ENCODE results near the gene SPAAR. TPM values are rescaled to one million over a fixed set of nuclear protein-coding genes. Genes with fewer than 3 reads are reported as not detected.

The SPAAR gene
- total RNA-seq, 1 donor from 2014 or later = not detected

- no peaks in the 10 kb centered on the region for H3K36me3 Mint-ChIP-seq (ENCODE audit: low read depth)
- POLR2A ChIA-PET = no interaction called here
- intact Hi-C loops (cut with micrococcal nuclease) = loop anchor here (1.0 kb wide), 5 partner anchors 52 to 374 kb away; no protein-coding TSS in a partner anchor
- no peak for DNase-seq
- H3K4me1 Mint-ChIP-seq = no peaks in the 10 kb centered on the region
- TF ChIP-seq CTCF (IDR thresholded peaks at IDR 0.05) = peak; percentile 86
- peaks cover 22% of the 10 kb centered on the region for H3K27me3 Mint-ChIP-seq
- H3K4me3 Mint-ChIP-seq = no peak overlapping the region
- CTCF ChIA-PET = interaction anchor here (0.8 to 3.6 kb wide), 16 partner anchors 8 to 374 kb away, joined by 3 to 58 read pairs (median 4); partner anchors contain the start of gene RECK
- H3K9me3 Mint-ChIP-seq = no peaks in the 10 kb centered on the region
- no peak overlapping the region for H3K27ac Mint-ChIP-seq
- peak; percentile 75 for ATAC-seq (ENCODE audit: low read depth)
These were observed 45.8 kb downstream of the SPAAR start for GRCh38 chr9:35954942-35955546.

- ChIA-PET POLR2A (no interaction called here), CTCF (interaction anchor here (1.0 to 3.6 kb wide), 2 partner anchors 51 to 67 kb away, joined by 3 to 58 read pairs; no protein-coding TSS in a partner anchor)
- Mint-ChIP-seq H3K9me3 (no peaks in the 10 kb centered on the region), H3K27me3 (peaks cover 23% of the 10 kb centered on the region), H3K27ac (no peak overlapping the region), H3K36me3 (ENCODE audit: low read depth) (no peaks in the 10 kb centered on the region), H3K4me3 (no peak overlapping the region), H3K4me1 (no peaks in the 10 kb centered on the region)
- intact Hi-C loops (cut with micrococcal nuclease) = no loop called here
- ATAC-seq (ENCODE audit: low read depth) (no peak), DNase-seq (no peak)
- no peak for TF ChIP-seq CTCF (IDR thresholded peaks at IDR 0.05)
These were observed 47.4 kb downstream of the SPAAR start for GRCh38 chr9:35956651-35957050.

- Mint-ChIP-seq H3K36me3 (ENCODE audit: low read depth) (no peaks in the 10 kb centered on the region), H3K27me3 (peaks cover 20% of the 10 kb centered on the region), H3K4me1 (no peaks in the 10 kb centered on the region), H3K9me3 (no peaks in the 10 kb centered on the region), H3K27ac (no peak within 1 kb of the TSS), H3K4me3 (no peak within 1 kb of the TSS)
- CTCF ChIA-PET = interaction anchor here (1.4 to 2.8 kb wide), 3 partner anchors 9 to 77 kb away, joined by 4 to 13 read pairs (median 4); no protein-coding TSS in a partner anchor
- no peak for TF ChIP-seq CTCF (IDR thresholded peaks at IDR 0.05)
- intact Hi-C loops (cut with micrococcal nuclease) = no loop called here
- DNase-seq (no peak), ATAC-seq (ENCODE audit: low read depth) (no peak)
- POLR2A ChIA-PET = no interaction called here
These were observed 49.0 kb downstream of the SPAAR start, which contains the start of gene OR2S2 for GRCh38 chr9:35958104-35958837. Gene OR2S2, minus strand, starts transcription at chr9:35958154. Its CDS starts 56 bp downstream, at chr9:35958098.

GRCh38 chr9:35960039-35960655 lies 50.9 kb downstream of the SPAAR start:
- H3K4me3 Mint-ChIP-seq = no peak overlapping the region
- POLR2A ChIA-PET = no interaction called here
- intact Hi-C loops (cut with micrococcal nuclease) = no loop called here
- no peaks in the 10 kb centered on the region for H3K9me3 Mint-ChIP-seq
- no peaks in the 10 kb centered on the region for H3K36me3 Mint-ChIP-seq (ENCODE audit: low read depth)
- TF ChIP-seq CTCF (IDR thresholded peaks at IDR 0.05) = no peak
- DNase-seq = no peak
- no peak for ATAC-seq (ENCODE audit: low read depth)
- H3K27me3 Mint-ChIP-seq = peaks cover 16% of the 10 kb centered on the region
- no peak overlapping the region for H3K27ac Mint-ChIP-seq
- CTCF ChIA-PET = interaction anchor here (1.0 to 2.8 kb wide), 3 partner anchors 11 to 63 kb away, joined by 3 to 13 read pairs (median 4); no protein-coding TSS in a partner anchor
- H3K4me1 Mint-ChIP-seq = no peaks in the 10 kb centered on the region

Other genes starting within 250 kb of the SPAAR start
- 0.59 and 0.89 TPM in 2 replicates for gene ARHGEF39, start 244.3 kb upstream of the SPAAR start, total RNA-seq
- 0.86 TPM in 1 of 2 replicates, not detected in the other for gene CA9, start 235.6 kb upstream of the SPAAR start, total RNA-seq
- 1.9 and 2.0 TPM in 2 replicates for gene TPM2, start 219.6 kb upstream of the SPAAR start, total RNA-seq
- gene TLN1, start 177.3 kb upstream of the SPAAR start, total RNA-seq = 327 and 362 TPM in 2 replicates
- 13.8 and 16.9 TPM in 2 replicates for gene CREB3, start 176.8 kb upstream of the SPAAR start, total RNA-seq
- gene GBA2, start 160.3 kb upstream of the SPAAR start, total RNA-seq = 93.4 and 104 TPM in 2 replicates
- 23.8 and 25.4 TPM in 2 replicates for gene RGP1, start 160.2 kb upstream of the SPAAR start, total RNA-seq
- 0.78 and 1.2 TPM in 2 replicates for gene MSMP, start 155.2 kb upstream of the SPAAR start, total RNA-seq
- gene NPR2, start 117.9 kb upstream of the SPAAR start, total RNA-seq = 4.4 and 4.6 TPM in 2 replicates
- gene SPAG8, start 97.2 kb upstream of the SPAAR start, total RNA-seq = 1.8 and 4.0 TPM in 2 replicates
- 27.9 and 34.0 TPM in 2 replicates for gene HINT2, start 94.4 kb upstream of the SPAAR start, total RNA-seq
- not detected in 2 replicates for gene FAM221B, start 80.8 kb upstream of the SPAAR start, total RNA-seq
- 5.0 and 8.0 TPM in 2 replicates for gene TMEM8B, start 80.3 kb upstream of the SPAAR start, total RNA-seq
- gene OR13J1, start 39.1 kb upstream of the SPAAR start, total RNA-seq = not detected in 2 replicates
- gene HRCT1, start 3.3 kb upstream of the SPAAR start, total RNA-seq = not detected in 2 replicates
- not detected in 2 replicates for gene OR2S2, start 48.7 kb downstream of the SPAAR start, total RNA-seq
- gene RECK, start 127.4 kb downstream of the SPAAR start, total RNA-seq = 4.2 and 5.0 TPM in 2 replicates
- 13.6 and 14.3 TPM in 2 replicates for gene GLIPR2, start 227.2 kb downstream of the SPAAR start, total RNA-seq